DOHH2 (cell line): ENCODE measurements around the gene BAD.

Source experiments
- EZH2phosphoT487 ChIP-seq: fragments of 200-600 bp; sonication (generic); IDR thresholded peaks from 2 replicates; pipeline ENCODE4 v1.6.1; 2017; ENCODE audit warnings: borderline replicate concordance, mild to moderate bottlenecking, antibody characterized with exemption, low read length, moderate library complexity, mixed read lengths
- TF ChIP-seq, protein P1 (sequence below): fragments of 200-600 bp; sonication (generic); IDR thresholded peaks from one replicate; pipeline ENCODE4 v1.5.1; 2014; ENCODE audit warnings: antibody characterized with exemption, mild to moderate bottlenecking, low read depth, low read length; ENCODE audit not compliant: poor library complexity, severe bottlenecking

DNA sequence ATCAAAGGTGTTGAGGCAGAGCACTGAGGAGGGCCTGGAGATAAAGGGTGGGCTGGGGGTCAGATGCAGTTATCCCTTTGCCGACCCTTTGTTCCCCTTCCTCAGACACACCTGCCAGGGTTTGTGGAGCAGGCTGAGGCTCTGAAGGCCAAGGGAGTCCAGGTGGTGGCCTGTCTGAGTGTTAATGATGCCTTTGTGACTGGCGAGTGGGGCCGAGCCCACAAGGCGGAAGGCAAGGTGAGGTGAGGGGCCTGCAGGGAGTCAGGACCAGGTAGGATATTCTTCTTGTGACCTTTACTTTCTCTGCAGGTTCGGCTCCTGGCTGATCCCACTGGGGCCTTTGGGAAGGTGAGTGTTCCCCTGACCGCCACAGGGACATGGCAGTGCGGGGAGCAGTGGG, 36.1 kb upstream of the BAD start:
- TF ChIP-seq, protein P1, sequence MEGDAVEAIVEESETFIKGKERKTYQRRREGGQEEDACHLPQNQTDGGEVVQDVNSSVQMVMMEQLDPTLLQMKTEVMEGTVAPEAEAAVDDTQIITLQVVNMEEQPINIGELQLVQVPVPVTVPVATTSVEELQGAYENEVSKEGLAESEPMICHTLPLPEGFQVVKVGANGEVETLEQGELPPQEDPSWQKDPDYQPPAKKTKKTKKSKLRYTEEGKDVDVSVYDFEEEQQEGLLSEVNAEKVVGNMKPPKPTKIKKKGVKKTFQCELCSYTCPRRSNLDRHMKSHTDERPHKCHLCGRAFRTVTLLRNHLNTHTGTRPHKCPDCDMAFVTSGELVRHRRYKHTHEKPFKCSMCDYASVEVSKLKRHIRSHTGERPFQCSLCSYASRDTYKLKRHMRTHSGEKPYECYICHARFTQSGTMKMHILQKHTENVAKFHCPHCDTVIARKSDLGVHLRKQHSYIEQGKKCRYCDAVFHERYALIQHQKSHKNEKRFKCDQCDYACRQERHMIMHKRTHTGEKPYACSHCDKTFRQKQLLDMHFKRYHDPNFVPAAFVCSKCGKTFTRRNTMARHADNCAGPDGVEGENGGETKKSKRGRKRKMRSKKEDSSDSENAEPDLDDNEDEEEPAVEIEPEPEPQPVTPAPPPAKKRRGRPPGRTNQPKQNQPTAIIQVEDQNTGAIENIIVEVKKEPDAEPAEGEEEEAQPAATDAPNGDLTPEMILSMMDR = no peak
- no peak for TF ChIP-seq EZH2phosphoT487
